Mucosa of descending colon (tissue), 3 donors: ENCODE results near the gene IDH3B. TPM values are rescaled to one million over a fixed set of nuclear protein-coding genes. Genes with fewer than 3 reads are reported as not detected.

Source experiments
- ATAC-seq: fragments of 200-7000 bp; cut with Tn5 transposase; one replicate; pipeline ENCODE4 v1.9.1; 2020; ENCODE audit warnings: mild to moderate bottlenecking, moderate library complexity
- DNase-seq, 3 donors: peaks; one replicate each; pipeline ENCODE4 v3.0.0-alpha.2; 2020
- H3K36me3 ChIP-seq: fragments of 200-600 bp; one replicate; pipeline ENCODE4 v1.8.0; 2021; ENCODE audit warnings: low read depth, mild to moderate bottlenecking
- H3K4me1 ChIP-seq: fragments of 200-600 bp; one replicate; pipeline ENCODE4 v1.8.0; 2021; ENCODE audit warnings: low read depth, mild to moderate bottlenecking
- H3K4me3 ChIP-seq: fragments of 200-600 bp; one replicate; pipeline ENCODE4 v1.8.0; 2021; ENCODE audit warnings: mild to moderate bottlenecking
- H3K9me3 ChIP-seq: fragments of 200-600 bp; one replicate; pipeline ENCODE4 v1.8.0; 2021; ENCODE audit warnings: mild to moderate bottlenecking
- intact Hi-C, 2 donors: fragments of 100-400 bp; cut with DNase I in 1 of 2; cut with micrococcal nuclease in 1 of 2; formaldehyde crosslinking; loops; one replicate each; pipeline versions ENCODE4 v1.11.0 to v1.11.1; 2022; cut with DNase I, micrococcal nuclease
- total RNA-seq, 3 donors: library from RNA; stranded (reverse); fragmentation: NEBNext Ultra II Directional in 2 of 3; extraction: Animal tissue kit (Norgen Biotek cat#: 25700) in 2 of 3; gene quantifications; one replicate each; pipeline versions ENCODE4 v1.2.1 to v1.2.4, GENCODE V29; 2021 to 2023
- TF ChIP-seq, protein P1 (sequence below): fragments of 200-600 bp; IDR thresholded peaks from one replicate; pipeline ENCODE4 v1.8.0; 2022; ENCODE audit warnings: antibody characterized with exemption, mild to moderate bottlenecking
- donor health status: DM: no; HTN: no; CAD: no; lungs with moderate emphysema.
- donor health status: DM: no; HTN: no; CAD: no.
- donor health status: DM: no; HTN: yes; CAD: no.

IDH3B gene
- total RNA-seq, 3 donors from 2014 or later: 112 to 128 (median 123) TPM

DNA sequence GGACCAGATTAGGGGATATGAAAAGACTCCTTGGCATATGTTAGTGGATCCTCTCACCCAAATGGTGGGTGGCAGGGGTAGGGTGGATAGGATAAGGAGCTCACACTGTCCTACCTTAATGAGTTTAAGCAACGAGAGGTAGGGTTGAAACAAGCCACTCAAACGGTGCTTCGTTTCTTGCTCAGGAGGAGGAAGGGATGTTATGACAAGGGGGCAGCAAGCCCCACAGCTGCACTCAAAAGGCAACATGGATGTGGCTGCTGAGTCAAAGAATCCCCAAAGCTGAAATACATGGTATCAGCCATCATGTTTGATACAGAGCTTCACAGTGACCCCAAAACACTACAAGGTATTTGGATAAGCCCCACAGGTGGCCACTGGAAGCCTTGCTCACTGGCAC, 8.4 kb upstream of the IDH3B start:
- Histone ChIP-seq H3K36me3 (no peaks in the 10 kb centered on the region), H3K4me3 (no peak overlapping the region), H3K9me3 (no peaks in the 10 kb centered on the region), H3K4me1 (no peaks in the 10 kb centered on the region)
- TF ChIP-seq, protein P1, sequence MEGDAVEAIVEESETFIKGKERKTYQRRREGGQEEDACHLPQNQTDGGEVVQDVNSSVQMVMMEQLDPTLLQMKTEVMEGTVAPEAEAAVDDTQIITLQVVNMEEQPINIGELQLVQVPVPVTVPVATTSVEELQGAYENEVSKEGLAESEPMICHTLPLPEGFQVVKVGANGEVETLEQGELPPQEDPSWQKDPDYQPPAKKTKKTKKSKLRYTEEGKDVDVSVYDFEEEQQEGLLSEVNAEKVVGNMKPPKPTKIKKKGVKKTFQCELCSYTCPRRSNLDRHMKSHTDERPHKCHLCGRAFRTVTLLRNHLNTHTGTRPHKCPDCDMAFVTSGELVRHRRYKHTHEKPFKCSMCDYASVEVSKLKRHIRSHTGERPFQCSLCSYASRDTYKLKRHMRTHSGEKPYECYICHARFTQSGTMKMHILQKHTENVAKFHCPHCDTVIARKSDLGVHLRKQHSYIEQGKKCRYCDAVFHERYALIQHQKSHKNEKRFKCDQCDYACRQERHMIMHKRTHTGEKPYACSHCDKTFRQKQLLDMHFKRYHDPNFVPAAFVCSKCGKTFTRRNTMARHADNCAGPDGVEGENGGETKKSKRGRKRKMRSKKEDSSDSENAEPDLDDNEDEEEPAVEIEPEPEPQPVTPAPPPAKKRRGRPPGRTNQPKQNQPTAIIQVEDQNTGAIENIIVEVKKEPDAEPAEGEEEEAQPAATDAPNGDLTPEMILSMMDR: no peak
- DNase-seq (no peak), ATAC-seq (no peak)
- intact Hi-C loops: no loop called here

DNA sequence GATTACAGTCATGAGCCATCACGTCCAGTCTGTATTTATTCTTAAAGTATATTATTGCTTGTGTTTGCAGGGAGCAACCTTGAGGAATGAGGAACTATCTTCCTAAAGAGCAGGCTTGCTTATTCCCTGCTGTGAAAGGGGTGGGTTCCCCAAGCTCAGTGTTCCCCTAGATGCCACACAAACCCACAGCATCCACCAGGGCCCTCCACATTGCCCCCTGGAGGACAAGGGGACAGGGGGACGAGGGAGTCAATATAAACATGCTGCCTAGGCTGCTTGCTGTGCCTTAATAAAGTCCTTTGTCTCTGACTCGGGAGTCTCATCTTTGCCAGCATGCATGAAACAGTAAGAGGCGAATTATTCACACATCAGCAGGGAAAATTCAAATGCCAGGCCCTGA, 8.0 kb upstream of the IDH3B start:
- DNase-seq: no peak
- Histone ChIP-seq H3K36me3 (no peaks in the 10 kb centered on the region), H3K9me3 (no peaks in the 10 kb centered on the region), H3K4me1 (no peaks in the 10 kb centered on the region), H3K4me3 (no peak overlapping the region)
- no peak for ATAC-seq
- intact Hi-C loops: no loop called here
- TF ChIP-seq, protein P1: no peak

DNA sequence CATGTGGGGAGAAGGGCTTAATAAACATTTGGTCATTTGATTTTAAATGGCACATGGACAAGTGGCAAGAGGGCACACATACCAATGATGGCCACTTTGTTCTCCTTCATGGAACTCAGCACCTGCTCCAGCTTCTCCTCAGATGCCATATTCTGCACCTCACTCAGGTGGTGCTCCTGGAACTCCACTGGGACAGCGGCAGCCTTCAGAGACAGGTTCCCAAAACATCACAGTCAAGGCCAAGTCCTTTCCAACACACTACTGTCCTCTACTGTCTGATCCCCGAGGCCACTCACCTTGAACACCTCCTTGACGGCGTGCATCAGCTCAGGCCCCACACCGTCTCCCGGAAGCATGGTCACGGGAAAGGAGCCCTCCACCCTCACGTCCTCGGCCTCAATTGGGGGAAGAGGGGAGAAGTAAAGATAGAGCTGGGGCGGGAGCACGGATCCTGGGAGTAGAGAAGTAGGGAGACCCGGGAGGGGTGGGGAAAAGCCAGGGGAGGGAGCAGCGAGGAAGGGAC, 591 bp downstream of the IDH3B start:
- ATAC-seq (peak; percentile 18), DNase-seq (no peak)
- peak overlapping the region; percentile 92 for H3K4me3 ChIP-seq
- H3K4me1 ChIP-seq: peaks cover 8% of the 10 kb centered on the region
- intact Hi-C loops: no loop called here
- no peaks in the 10 kb centered on the region for H3K9me3 ChIP-seq
- TF ChIP-seq, protein P1: no peak
- peaks cover 6% of the 10 kb centered on the region for H3K36me3 ChIP-seq

DNA sequence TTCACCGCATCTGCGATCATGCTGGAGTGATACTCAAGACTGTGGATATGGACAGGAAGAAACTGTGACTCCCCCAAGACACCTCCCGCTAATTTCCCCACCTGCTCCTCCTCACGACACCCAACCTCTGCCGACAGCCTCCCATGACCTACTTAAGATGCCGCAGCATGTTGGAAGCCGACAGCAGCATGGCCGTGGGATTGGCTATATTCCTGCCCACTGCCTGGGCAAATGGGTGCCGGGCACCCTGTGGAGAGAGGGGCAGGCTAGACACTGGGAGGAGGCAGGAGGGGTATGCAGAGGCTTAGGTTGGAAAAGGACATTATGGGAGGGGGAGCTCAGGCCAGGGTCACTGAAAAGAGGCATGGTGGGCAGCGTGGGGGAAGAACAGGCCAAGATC, 4.5 kb downstream of the IDH3B start:
- Histone ChIP-seq H3K9me3 (no peaks in the 10 kb centered on the region), H3K4me3 (no peak overlapping the region), H3K4me1 (peaks cover 8% of the 10 kb centered on the region), H3K36me3 (peaks cover 12% of the 10 kb centered on the region)
- intact Hi-C loops: no loop called here
- TF ChIP-seq, protein P1: no peak
- no peak for DNase-seq
- ATAC-seq: no peak

DNA sequence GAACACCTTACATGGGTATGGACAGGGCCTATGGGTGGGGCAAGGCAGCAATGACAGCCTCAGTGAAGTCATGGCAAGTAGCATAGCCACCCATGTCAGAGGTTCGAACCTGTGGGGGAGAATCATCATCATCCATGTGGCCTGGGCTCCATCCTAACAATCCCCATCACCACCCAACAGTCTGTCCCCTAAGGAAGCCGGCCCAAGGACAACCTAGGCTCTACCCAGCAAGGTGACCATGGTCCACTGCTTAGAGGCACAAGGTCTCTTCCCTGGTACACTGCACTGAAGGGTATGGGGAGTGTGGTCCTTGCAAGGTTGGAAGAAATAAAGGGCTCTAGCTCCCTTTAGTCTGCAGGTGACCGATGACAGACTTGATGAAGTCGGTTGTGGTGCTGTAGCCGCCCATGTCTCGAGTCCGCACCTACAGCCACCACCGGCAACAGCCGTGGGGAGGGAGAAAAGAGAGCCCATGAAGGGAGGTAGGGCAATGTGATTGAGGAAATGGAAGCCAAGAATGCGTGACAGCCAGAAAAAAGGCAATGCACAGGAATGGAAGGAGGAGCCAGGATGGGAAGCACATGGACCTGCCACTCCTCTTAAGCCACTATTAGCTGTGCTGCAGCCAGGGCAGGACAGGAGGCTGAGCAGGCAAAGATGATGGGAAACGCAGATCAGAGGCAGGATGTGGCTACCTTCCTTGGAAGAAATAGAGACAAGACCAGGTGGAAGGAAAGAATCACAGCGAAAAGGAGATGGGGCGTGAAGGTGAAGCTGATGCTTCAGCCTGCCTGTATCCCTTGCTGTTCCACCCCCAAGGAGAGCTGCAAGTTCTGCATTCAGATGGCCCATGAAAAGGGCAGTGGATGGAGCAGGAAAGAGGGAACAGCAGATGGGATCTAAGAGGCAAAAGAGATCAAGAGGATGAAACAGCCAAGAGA, 5.3 kb downstream of the IDH3B start:
- Histone ChIP-seq H3K4me3 (no peak overlapping the region), H3K4me1 (peaks cover 13% of the 10 kb centered on the region), H3K36me3 (peaks cover 12% of the 10 kb centered on the region), H3K9me3 (no peaks in the 10 kb centered on the region)
- TF ChIP-seq, protein P1: no peak
- ATAC-seq (peak; percentile 16), DNase-seq (no peak)
- intact Hi-C loops: no loop called here
